Trophoblast cell (in vitro differentiated cells and primary cell): ENCODE results near the gene CACNA2D4.
A peak's percentile ranks its signal among the peaks of the same experiment; 100 is the strongest.

Experiments used
- DNase-seq, 2 donors: peaks; one replicate each; pipeline ENCODE4 v3.0.0-alpha.2; 2016
- H2AFZ ChIP-seq: 2 replicates; pipeline ENCODE4 v1.6.1; 2013; ENCODE audit warnings: low read length, moderate library complexity, mild to moderate bottlenecking; ENCODE audit not compliant: insufficient read depth, poor library complexity
- H2AK5ac ChIP-seq: 2 replicates; pipeline ENCODE4 v1.6.1; 2013; ENCODE audit warnings: mild to moderate bottlenecking, low read length
- H2BK120ac ChIP-seq: 2 replicates; pipeline ENCODE4 v1.6.1; 2013; ENCODE audit warnings: low read length, mild to moderate bottlenecking, moderate library complexity; ENCODE audit not compliant: insufficient read depth, poor library complexity
- H2BK12ac ChIP-seq: 2 replicates; pipeline ENCODE4 v1.6.1; 2013; ENCODE audit warnings: mild to moderate bottlenecking, low read length, moderate library complexity
- H2BK5ac ChIP-seq: 2 replicates; pipeline ENCODE4 v1.6.1; 2013; ENCODE audit warnings: low read length, low read depth, moderate library complexity, mild to moderate bottlenecking; ENCODE audit not compliant: poor library complexity
- H3K14ac ChIP-seq: 2 replicates; pipeline ENCODE4 v1.6.1; 2013; ENCODE audit warnings: mild to moderate bottlenecking, low read length
- H3K18ac ChIP-seq: 2 replicates; pipeline ENCODE4 v1.6.1; 2013; ENCODE audit warnings: mild to moderate bottlenecking, low read length
- H3K23ac ChIP-seq: 2 replicates; pipeline ENCODE4 v1.6.1; 2013; ENCODE audit warnings: low read length
- H3K27ac ChIP-seq: 2 replicates; pipeline ENCODE4 v1.5.1; 2013; ENCODE audit warnings: low read depth, mild to moderate bottlenecking, inconsistent platforms, low read length, moderate library complexity
- H3K27me3 ChIP-seq: 2 replicates; pipeline ENCODE4 v1.6.1; 2013; ENCODE audit warnings: inconsistent platforms, mild to moderate bottlenecking, low read length, moderate library complexity; ENCODE audit not compliant: insufficient read depth
- H3K36me3 ChIP-seq, 2 experiments: 1 replicate in 1 of 2; 2 replicates in 1 of 2; pipeline ENCODE4 v1.6.1; 2013; ENCODE audit warnings: low read length in 2 of 2, mild to moderate bottlenecking in 2 of 2, moderate library complexity in 1 of 2; ENCODE audit not compliant: insufficient read depth in 2 of 2, control insufficient read depth in 1 of 2
- H3K4ac ChIP-seq: 2 replicates; pipeline ENCODE4 v1.6.1; 2013; ENCODE audit warnings: low read depth, mild to moderate bottlenecking, low read length, moderate library complexity
- H3K4me1 ChIP-seq, 2 experiments: 1 replicate in 1 of 2; 2 replicates in 1 of 2; pipeline ENCODE4 v1.6.1; 2013; ENCODE audit warnings: low read length in 2 of 2, mild to moderate bottlenecking in 2 of 2, moderate library complexity in 1 of 2; ENCODE audit not compliant: insufficient read depth in 2 of 2, control insufficient read depth in 1 of 2
- H3K4me2 ChIP-seq: 2 replicates; pipeline ENCODE4 v1.6.1; 2013; ENCODE audit warnings: inconsistent platforms, mild to moderate bottlenecking, low read length, moderate library complexity
- H3K4me3 ChIP-seq: 2 replicates; pipeline ENCODE4 v1.5.1; 2013; ENCODE audit warnings: mild to moderate bottlenecking, low read depth, low read length, inconsistent platforms
- H3K79me1 ChIP-seq: one replicate; pipeline ENCODE4 v1.6.1; 2013; ENCODE audit warnings: low read length
- H3K79me2 ChIP-seq: 2 replicates; pipeline ENCODE4 v1.6.1; 2013; ENCODE audit warnings: low read length, mild to moderate bottlenecking; ENCODE audit not compliant: control insufficient read depth, insufficient read depth, poor library complexity
- H3K9ac ChIP-seq: 2 replicates; pipeline ENCODE4 v1.6.1; 2013; ENCODE audit warnings: mild to moderate bottlenecking, low read length
- H3K9me3 ChIP-seq: 2 replicates; pipeline ENCODE4 v1.6.1; 2013; ENCODE audit warnings: low read depth, mild to moderate bottlenecking, control low read depth, inconsistent platforms, low read length; ENCODE audit not compliant: insufficient read depth
- H4K12ac ChIP-seq: 2 replicates; pipeline ENCODE4 v1.6.1; 2013; ENCODE audit warnings: low read depth, mild to moderate bottlenecking, low read length, moderate library complexity
- H4K8ac ChIP-seq: 2 replicates; pipeline ENCODE4 v1.6.1; 2013; ENCODE audit warnings: low read depth, mild to moderate bottlenecking, low read length, moderate library complexity
- H4K91ac ChIP-seq: one replicate; pipeline ENCODE4 v1.6.1; 2013; ENCODE audit warnings: low read depth, mild to moderate bottlenecking, low read length, moderate library complexity
- WGBS: extraction: QIAGEN DNeasy Blood & Tissue Kit; methylation state at CpG from one replicate; pipeline ENCODE4 v1.1.7; 2013; ENCODE audit warnings: missing lambda C conversion rate; ENCODE audit not compliant: insufficient read length, insufficient coverage; ENCODE audit errors: extremely low coverage; 5-methylcytosine and 5-hydroxymethylcytosine counted together

Gene CACNA2D4

DNA sequence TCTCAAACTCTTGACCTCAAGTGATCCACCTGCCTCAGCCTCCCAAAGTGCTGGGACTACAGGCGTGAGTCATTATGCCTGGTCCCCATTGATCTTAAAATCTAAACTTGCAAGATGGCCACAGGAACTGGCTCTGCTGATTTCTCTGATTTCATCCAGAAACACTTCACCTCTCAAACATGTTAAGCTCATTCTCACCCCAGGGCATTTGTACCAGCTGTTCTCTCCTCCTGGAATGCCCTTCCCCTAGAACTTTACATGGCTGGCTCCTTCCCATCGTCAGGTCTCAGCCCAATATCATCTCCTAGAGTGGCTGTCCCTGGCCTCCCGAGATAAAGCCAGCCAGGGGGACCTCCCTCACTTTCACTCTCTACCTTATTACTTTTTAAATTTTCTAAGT is 103.3 kb downstream of the CACNA2D4 start:
- Histone ChIP-seq H3K4me3 (no peak overlapping the region), H2BK5ac (no peak overlapping the region), H3K9me3 (peaks cover 11% of the 10 kb centered on the region), H2AK5ac (no peak overlapping the region), H3K4ac (no peak overlapping the region), H2AFZ (no peak overlapping the region), H4K91ac (no peak overlapping the region), H4K12ac (no peak overlapping the region), H3K27me3 (peaks cover 11% of the 10 kb centered on the region), H3K36me3 (no peaks in the 10 kb centered on the region), H3K79me2 (no peaks in the 10 kb centered on the region), H3K23ac (no peak overlapping the region), H3K14ac (no peak overlapping the region), H2BK120ac (no peak overlapping the region), H3K9ac (no peak overlapping the region), H3K4me2 (no peak overlapping the region), H3K4me1 (peaks cover 0 to 5% of the 10 kb centered on the region in 2 experiments), H2BK12ac (no peak overlapping the region), H4K8ac (no peak overlapping the region), H3K27ac (no peak overlapping the region), H3K79me1 (no peaks in the 10 kb centered on the region), H3K18ac (no peak overlapping the region)
- no CpG with 5 or more reads among the region's 3 CpGs for WGBS
- peak; percentile 66 to 73 for DNase-seq

- Histone ChIP-seq H3K14ac (no peak overlapping the region), H4K12ac (no peak overlapping the region), H2BK5ac (no peak overlapping the region), H3K79me2 (no peaks in the 10 kb centered on the region), H4K91ac (no peak overlapping the region), H3K9me3 (peaks cover 11% of the 10 kb centered on the region), H2AK5ac (no peak overlapping the region), H3K9ac (no peak overlapping the region), H3K36me3 (no peaks in the 10 kb centered on the region), H3K4me2 (no peak overlapping the region), H3K4me1 (peaks cover 0 to 5% of the 10 kb centered on the region in 2 experiments), H3K4ac (no peak overlapping the region), H2AFZ (no peak overlapping the region), H3K4me3 (no peak overlapping the region), H3K27me3 (peaks cover 3% of the 10 kb centered on the region), H2BK12ac (no peak overlapping the region), H3K23ac (no peak overlapping the region), H3K79me1 (no peaks in the 10 kb centered on the region), H3K27ac (no peak overlapping the region), H4K8ac (no peak overlapping the region), H3K18ac (no peak overlapping the region), H2BK120ac (no peak overlapping the region)
- WGBS: no CpG with 5 or more reads among the region's 8 CpGs
- DNase-seq: peak in 1 of 2 donors; percentile 15
These were observed 104.2 kb downstream of the CACNA2D4 start for GRCh38 chr12:1814266-1814665.

GRCh38 chr12:1812650-1813302 is 105.7 kb downstream of the CACNA2D4 start:
- Histone ChIP-seq H4K91ac (no peak overlapping the region), H4K12ac (no peak overlapping the region), H3K23ac (no peak overlapping the region), H3K4ac (no peak overlapping the region), H3K9me3 (peaks cover 13% of the 10 kb centered on the region), H3K36me3 (no peaks in the 10 kb centered on the region), H3K79me2 (no peaks in the 10 kb centered on the region), H3K18ac (no peak overlapping the region), H3K4me3 (no peak overlapping the region), H3K79me1 (no peaks in the 10 kb centered on the region), H2BK12ac (no peak overlapping the region), H3K27ac (no peak overlapping the region), H2BK5ac (no peak overlapping the region), H2BK120ac (no peak overlapping the region), H2AFZ (no peak overlapping the region), H3K4me1 (peaks cover 0 to 5% of the 10 kb centered on the region in 2 experiments), H3K27me3 (no peaks in the 10 kb centered on the region), H3K14ac (no peak overlapping the region), H3K9ac (no peak overlapping the region), H3K4me2 (no peak overlapping the region), H2AK5ac (no peak overlapping the region), H4K8ac (no peak overlapping the region)
- WGBS: no CpG with 5 or more reads among the region's 17 CpGs
- peak; percentile 22 to 63 for DNase-seq

DNA sequence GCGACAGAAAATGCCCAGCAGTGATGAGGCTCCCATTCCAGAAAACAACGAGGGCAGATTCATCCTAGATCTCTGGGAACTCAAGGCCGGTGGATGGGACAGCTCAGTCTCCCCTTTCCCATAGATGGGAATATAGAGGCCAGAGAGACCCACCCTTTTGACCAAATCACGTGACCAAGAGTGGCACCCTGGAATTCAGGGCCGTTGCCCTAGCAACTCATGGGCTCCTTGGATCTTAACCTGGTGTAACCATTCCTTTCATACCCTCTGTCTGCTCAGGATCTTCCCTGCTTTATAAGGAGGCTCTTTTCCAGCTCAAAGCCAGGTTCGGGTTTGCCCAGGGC is 106.5 kb downstream of the CACNA2D4 start:
- no peak for DNase-seq
- Histone ChIP-seq H3K4me3 (no peak overlapping the region), H3K23ac (no peak overlapping the region), H4K91ac (no peak overlapping the region), H2AFZ (no peak overlapping the region), H3K18ac (no peak overlapping the region), H3K4me1 (peaks cover 0 to 5% of the 10 kb centered on the region in 2 experiments), H2BK12ac (no peak overlapping the region), H3K36me3 (no peaks in the 10 kb centered on the region), H3K9me3 (peaks cover 10% of the 10 kb centered on the region), H3K27me3 (no peaks in the 10 kb centered on the region), H4K12ac (no peak overlapping the region), H2BK5ac (no peak overlapping the region), H2AK5ac (no peak overlapping the region), H3K4ac (no peak overlapping the region), H3K79me2 (no peaks in the 10 kb centered on the region), H2BK120ac (no peak overlapping the region), H3K9ac (no peak overlapping the region), H3K27ac (no peak overlapping the region), H3K4me2 (no peak overlapping the region), H3K79me1 (no peaks in the 10 kb centered on the region), H4K8ac (no peak overlapping the region), H3K14ac (no peak overlapping the region)
- no CpG with 5 or more reads among the region's 6 CpGs for WGBS
